Mesodermal cell (in vitro differentiated cells): ENCODE results near the gene DCP2.

Source experiments
- H3K27ac ChIP-seq: 2 replicates; pipeline ENCODE4 v1.7.0; 2013; ENCODE audit warnings: mild to moderate bottlenecking, low read depth, low read length, moderate library complexity; ENCODE audit not compliant: severe bottlenecking
- H3K36me3 ChIP-seq: 2 replicates; pipeline ENCODE4 v1.7.1; 2013; ENCODE audit warnings: mild to moderate bottlenecking, low read length, moderate library complexity; ENCODE audit not compliant: control insufficient read depth, insufficient read depth
- H3K4me1 ChIP-seq: one replicate; pipeline ENCODE4 v1.7.1; 2013; ENCODE audit warnings: mild to moderate bottlenecking, low read length; ENCODE audit not compliant: insufficient read depth, control insufficient read depth, poor library complexity, severe bottlenecking
- H3K4me3 ChIP-seq: 2 replicates; pipeline ENCODE4 v1.7.0; 2013; ENCODE audit warnings: low read length, control low read depth, mild to moderate bottlenecking; ENCODE audit not compliant: insufficient read depth, poor library complexity, severe bottlenecking; ENCODE audit errors: extremely low read depth
- H3K9me3 ChIP-seq: 2 replicates; pipeline ENCODE4 v1.7.1; 2013; ENCODE audit warnings: mild to moderate bottlenecking, low read length, moderate library complexity; ENCODE audit not compliant: control insufficient read depth
- WGBS, 2 experiments: methylation state at CpG; one replicate each; pipeline ENCODE4 v1.1.5; 2013; ENCODE audit warnings: missing lambda C conversion rate in 2 of 2; ENCODE audit not compliant: insufficient coverage in 2 of 2; 5-methylcytosine and 5-hydroxymethylcytosine counted together

The DCP2 gene

GRCh38 chr5:113047234-113047633 is 70.6 kb downstream of the DCP2 start:
- 75 to 100% methylated on average over 1 of the region's 2 CpGs for WGBS, 2 experiments
- Histone ChIP-seq H3K27ac (no peak overlapping the region), H3K9me3 (no peaks in the 10 kb centered on the region), H3K4me3 (no peak overlapping the region), H3K4me1 (peaks cover 24% of the 10 kb centered on the region), H3K36me3 (peaks cover 22% of the 10 kb centered on the region)

GRCh38 chr5:113047733-113048652 is 71.4 kb downstream of the DCP2 start:
- H3K27ac ChIP-seq: no peak overlapping the region
- no peaks in the 10 kb centered on the region for H3K9me3 ChIP-seq
- H3K4me3 ChIP-seq: no peak overlapping the region
- peaks cover 24% of the 10 kb centered on the region for H3K36me3 ChIP-seq
- H3K4me1 ChIP-seq: peaks cover 21% of the 10 kb centered on the region
- 98 to 100% methylated on average over 5 of the region's 11 CpGs for WGBS, 2 experiments

GRCh38 chr5:113048931-113049330 is 72.3 kb downstream of the DCP2 start:
- 94 to 97% methylated on average over 8 of the region's 10 CpGs for WGBS, 2 experiments

GRCh38 chr5:113050721-113051382 is 74.3 kb downstream of the DCP2 start:
- Histone ChIP-seq H3K4me1 (peaks cover 13% of the 10 kb centered on the region), H3K4me3 (no peak overlapping the region), H3K27ac (no peak overlapping the region), H3K9me3 (no peaks in the 10 kb centered on the region), H3K36me3 (peaks cover 25% of the 10 kb centered on the region)
- WGBS, 2 experiments: 91 to 93% methylated on average over 4 to 6 of the region's 9 CpGs

More at GRCh38 chr5:113048931-113049330, 72.3 kb downstream of the DCP2 start:
- H3K27ac ChIP-seq: no peak overlapping the region
- peaks cover 32% of the 10 kb centered on the region for H3K36me3 ChIP-seq
- H3K9me3 ChIP-seq: no peaks in the 10 kb centered on the region
- H3K4me3 ChIP-seq: no peak overlapping the region
- peaks cover 14% of the 10 kb centered on the region for H3K4me1 ChIP-seq

GRCh38 chr5:113052041-113052795 is 75.6 kb downstream of the DCP2 start:
- Histone ChIP-seq H3K4me3 (no peak overlapping the region), H3K36me3 (peaks cover 25% of the 10 kb centered on the region), H3K4me1 (peaks cover 15% of the 10 kb centered on the region), H3K9me3 (no peaks in the 10 kb centered on the region), H3K27ac (no peak overlapping the region)
- 91 to 98% methylated on average over 8 to 9 of the region's 10 CpGs for WGBS, 2 experiments

GRCh38 chr5:113053511-113053995 is 77.0 kb downstream of the DCP2 start:
- H3K27ac ChIP-seq: no peak overlapping the region
- H3K36me3 ChIP-seq: peaks cover 19% of the 10 kb centered on the region
- no peak overlapping the region for H3K4me3 ChIP-seq
- no peaks in the 10 kb centered on the region for H3K9me3 ChIP-seq
- WGBS, 2 experiments: 94 to 96% methylated on average over 8 of the region's 9 CpGs
- peaks cover 9% of the 10 kb centered on the region for H3K4me1 ChIP-seq

GRCh38 chr5:113054899-113055298 is 78.3 kb downstream of the DCP2 start:
- Histone ChIP-seq H3K27ac (no peak overlapping the region), H3K9me3 (no peaks in the 10 kb centered on the region), H3K4me1 (peaks cover 17% of the 10 kb centered on the region), H3K36me3 (peaks cover 14% of the 10 kb centered on the region), H3K4me3 (no peak overlapping the region)
- 95 to 98% methylated on average over 5 to 11 of the region's 11 CpGs for WGBS, 2 experiments

GRCh38 chr5:113056988-113057387 is 80.4 kb downstream of the DCP2 start:
- Histone ChIP-seq H3K4me3 (no peak overlapping the region), H3K36me3 (peaks cover 10% of the 10 kb centered on the region), H3K27ac (no peak overlapping the region), H3K4me1 (peaks cover 30% of the 10 kb centered on the region), H3K9me3 (no peaks in the 10 kb centered on the region)
- 82 to 98% methylated on average over 4 to 5 of the region's 5 CpGs for WGBS, 2 experiments

- Histone ChIP-seq H3K27ac (no peak overlapping the region), H3K9me3 (no peaks in the 10 kb centered on the region), H3K4me3 (no peak overlapping the region), H3K4me1 (peaks cover 34% of the 10 kb centered on the region), H3K36me3 (peaks cover 10% of the 10 kb centered on the region)
- 87 to 92% methylated on average over 12 to 13 of the region's 14 CpGs for WGBS, 2 experiments
Observed at GRCh38 chr5:113057557-113057984, 81.0 kb downstream of the DCP2 start.

- H3K36me3 ChIP-seq: peaks cover 7% of the 10 kb centered on the region
- peaks cover 34% of the 10 kb centered on the region for H3K4me1 ChIP-seq
- H3K27ac ChIP-seq: peak overlapping the region; percentile 86
- WGBS, 2 experiments: 95 to 98% methylated on average over 4 to 5 of the region's 5 CpGs
- H3K9me3 ChIP-seq: no peaks in the 10 kb centered on the region
- no peak overlapping the region for H3K4me3 ChIP-seq
Observed at GRCh38 chr5:113058269-113058668, 81.7 kb downstream of the DCP2 start.
